Spleen (tissue), 11 donors: ENCODE measurements around the gene TMEM53. TPM values are rescaled to one million over a fixed set of nuclear protein-coding genes. Genes with fewer than 3 reads are reported as not detected.

ENCODE experiments used
- DNase-seq: peaks from one replicate; pipeline ENCODE4 v3.0.0-alpha.2; 2020
- H3K27ac ChIP-seq, 8 donors: fragments of 200-600 bp; sonication (generic) in 7 of 8; 1 replicate in 4 of 8; 2 replicates in 4 of 8; pipeline versions ENCODE4 v1.5.0 to v1.8.0; 2016 to 2021; ENCODE audit warnings: inconsistent platforms in 4 of 8, mild to moderate bottlenecking in 4 of 8, moderate library complexity in 1 of 8
- H3K27me3 ChIP-seq, 7 donors: fragments of 200-600 bp; sonication (generic) in 6 of 7; replicated peaks in 1 of 7; 1 replicate in 4 of 7; 2 replicates in 3 of 7; pipeline versions ENCODE4 v1.5.0 to v1.8.0; 2016 to 2021; ENCODE audit warnings: inconsistent platforms in 3 of 7, mild to moderate bottlenecking in 1 of 7
- H3K36me3 ChIP-seq, 6 donors: fragments of 200-600 bp; sonication (generic) in 5 of 6; 1 replicate in 4 of 6; 2 replicates in 2 of 6; pipeline versions ENCODE4 v1.5.0 to v1.8.0; 2016 to 2021; ENCODE audit warnings: inconsistent platforms in 2 of 6
- H3K4me1 ChIP-seq, 6 donors: fragments of 200-600 bp; sonication (generic) in 5 of 6; 1 replicate in 3 of 6; 2 replicates in 3 of 6; pipeline versions ENCODE4 v1.5.0 to v1.8.0; 2016 to 2021; ENCODE audit warnings: inconsistent platforms in 3 of 6
- H3K4me3 ChIP-seq, 8 donors: fragments of 200-600 bp; sonication (generic) in 7 of 8; 1 replicate in 4 of 8; 2 replicates in 4 of 8; pipeline versions ENCODE4 v1.5.0 to v1.8.0; 2016 to 2021; ENCODE audit warnings: inconsistent platforms in 4 of 8, mild to moderate bottlenecking in 4 of 8, moderate library complexity in 2 of 8
- H3K9me3 ChIP-seq, 8 donors: fragments of 200-600 bp; sonication (generic) in 7 of 8; 1 replicate in 4 of 8; 2 replicates in 4 of 8; pipeline versions ENCODE4 v1.5.0 to v1.8.0; 2016 to 2021; ENCODE audit warnings: inconsistent platforms in 4 of 8
- POLR2A ChIP-seq, 3 donors: fragments of 450-650 bp; IDR thresholded peaks; one replicate each; pipeline ENCODE4 v1.5.1; 2017; ENCODE audit warnings: antibody characterized with exemption in 3 of 3, mild to moderate bottlenecking in 1 of 3
- POLR2AphosphoS5 ChIP-seq, 3 donors: sonication (generic); formaldehyde crosslinking; IDR thresholded peaks; one replicate each; pipeline ENCODE4 v1.5.1; 2017; ENCODE audit warnings: antibody characterized with exemption in 3 of 3
- WGBS, 5 donors: extraction: QIAGEN DNeasy Blood & Tissue Kit in 3 of 5; methylation state at CpG; one replicate each; pipeline versions ENCODE4 v1.1.5 to v1.1.7; 2013 to 2018; 5-methylcytosine and 5-hydroxymethylcytosine counted together
- intact Hi-C: fragments of 100-400 bp; cut with DNase I; formaldehyde crosslinking; loops from one replicate; pipeline ENCODE4 v1.15.0; 2023; ENCODE audit warnings: low total_unique reads
- polyA plus RNA-seq, 3 donors: library from polyadenylated mRNA; stranded (reverse); fragments of 200-250 nt; gene quantifications; one replicate each; pipeline ENCODE4 v1.2.1, GENCODE V29; 2013
- total RNA-seq, 7 donors: library from RNA; depleted of rRNA in 3 of 7; stranded (reverse); fragments of >200 nt in 3 of 7; fragmentation: NEBNext Ultra II Directional in 4 of 7; extraction: Animal tissue kit (Norgen Biotek cat#: 25700) in 4 of 7; gene quantifications; one replicate each; pipeline versions ENCODE4 v1.1.0 to v1.2.1, GENCODE V29; 2016 to 2021
- TF ChIP-seq, protein P1 (sequence below), 11 experiments: fragments of 200-600 bp in 7 of 11; fragments of 450-650 bp in 4 of 11; sonication (generic) in 4 of 11; IDR thresholded peaks in 8 of 11; conservative IDR thresholded peaks in 3 of 11; 1 replicate in 7 of 11; 2 replicates in 4 of 11; pipeline versions ENCODE4 v1.4.0 to v1.8.0; 2016 to 2021; ENCODE audit warnings: antibody characterized with exemption in 11 of 11, inconsistent platforms in 4 of 11, mild to moderate bottlenecking in 1 of 11
- donor health status: healthy with polysubstance abuse.
- donor health status: DM: no; HTN: no; CAD: no; lungs with moderate emphysema.
- donor health status: DM: no; HTN: no; CAD: no.
- donor health status: Bipolar disorder and iron deficiency.
- donor health status: healthy.
- donor health status: DM: no; HTN: no; CAD: no.
- donor health status: DM: yes; HTN: yes; CAD: no.

TMEM53 gene
- total and polyA plus RNA-seq, 10 donors, result 4.3 to 7.5 (median 5.4) TPM

GRCh38 chr1:44642255-44642654, 32.0 kb downstream of the TMEM53 start:
- DNase-seq, result no peak
- H3K9me3 ChIP-seq, result no peaks in the 10 kb centered on the region
- H3K27me3 ChIP-seq, result no peaks in the 10 kb centered on the region
- H3K27ac ChIP-seq, result no peak overlapping the region
- H3K4me1 ChIP-seq, result peaks cover 0 to 22% (median 7%) of the 10 kb centered on the region in 6 donors
- intact Hi-C loops, result no loop called here
- peaks cover 0 to 100% (median 100%) of the 10 kb centered on the region in 6 donors for H3K36me3 ChIP-seq
- TF ChIP-seq POLR2A (IDR thresholded peaks at IDR 0.05), result no peak
- TF ChIP-seq POLR2AphosphoS5 (IDR thresholded peaks at IDR 0.05), result no peak
- TF ChIP-seq, protein P1, sequence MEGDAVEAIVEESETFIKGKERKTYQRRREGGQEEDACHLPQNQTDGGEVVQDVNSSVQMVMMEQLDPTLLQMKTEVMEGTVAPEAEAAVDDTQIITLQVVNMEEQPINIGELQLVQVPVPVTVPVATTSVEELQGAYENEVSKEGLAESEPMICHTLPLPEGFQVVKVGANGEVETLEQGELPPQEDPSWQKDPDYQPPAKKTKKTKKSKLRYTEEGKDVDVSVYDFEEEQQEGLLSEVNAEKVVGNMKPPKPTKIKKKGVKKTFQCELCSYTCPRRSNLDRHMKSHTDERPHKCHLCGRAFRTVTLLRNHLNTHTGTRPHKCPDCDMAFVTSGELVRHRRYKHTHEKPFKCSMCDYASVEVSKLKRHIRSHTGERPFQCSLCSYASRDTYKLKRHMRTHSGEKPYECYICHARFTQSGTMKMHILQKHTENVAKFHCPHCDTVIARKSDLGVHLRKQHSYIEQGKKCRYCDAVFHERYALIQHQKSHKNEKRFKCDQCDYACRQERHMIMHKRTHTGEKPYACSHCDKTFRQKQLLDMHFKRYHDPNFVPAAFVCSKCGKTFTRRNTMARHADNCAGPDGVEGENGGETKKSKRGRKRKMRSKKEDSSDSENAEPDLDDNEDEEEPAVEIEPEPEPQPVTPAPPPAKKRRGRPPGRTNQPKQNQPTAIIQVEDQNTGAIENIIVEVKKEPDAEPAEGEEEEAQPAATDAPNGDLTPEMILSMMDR (IDR thresholded peaks at IDR 0.05 in 8 of 11, conservative IDR thresholded peaks at IDR 0.05 in 3 of 11), result no peak
- WGBS, 5 donors, result 94 to 100% (median 96%) methylated on average over 2 of the region's 2 CpGs
- no peak overlapping the region for H3K4me3 ChIP-seq

- H3K4me3 ChIP-seq, result no peak overlapping the region
- no peaks in the 10 kb centered on the region for H3K27me3 ChIP-seq
- TF ChIP-seq, protein P1 (IDR thresholded peaks at IDR 0.05 in 8 of 11, conservative IDR thresholded peaks at IDR 0.05 in 3 of 11), result no peak
- no peak for TF ChIP-seq POLR2AphosphoS5 (IDR thresholded peaks at IDR 0.05)
- TF ChIP-seq POLR2A (IDR thresholded peaks at IDR 0.05), result no peak
- H3K27ac ChIP-seq, result no peak overlapping the region
- peaks cover 0 to 100% (median 100%) of the 10 kb centered on the region in 6 donors for H3K36me3 ChIP-seq
- 90 to 96% (median 92%) methylated on average over 12 of the region's 12 CpGs for WGBS, 5 donors
- intact Hi-C loops, result no loop called here
- peaks cover 0 to 30% (median 7%) of the 10 kb centered on the region in 6 donors for H3K4me1 ChIP-seq
- H3K9me3 ChIP-seq, result no peaks in the 10 kb centered on the region
- no peak for DNase-seq
Observed at GRCh38 chr1:44641126-44642102, 32.9 kb downstream of the TMEM53 start.

- no peak overlapping the region for H3K4me3 ChIP-seq
- WGBS, 5 donors, result 91 to 94% (median 93%) methylated on average over 24 of the region's 24 CpGs
- H3K27me3 ChIP-seq, result no peaks in the 10 kb centered on the region
- TF ChIP-seq, protein P1 (IDR thresholded peaks at IDR 0.05 in 8 of 11, conservative IDR thresholded peaks at IDR 0.05 in 3 of 11), result no peak
- TF ChIP-seq POLR2A (IDR thresholded peaks at IDR 0.05), result no peak
- no peak for TF ChIP-seq POLR2AphosphoS5 (IDR thresholded peaks at IDR 0.05)
- no peaks in the 10 kb centered on the region for H3K9me3 ChIP-seq
- no peak overlapping the region for H3K27ac ChIP-seq
- H3K36me3 ChIP-seq, result peaks cover 0 to 100% (median 100%) of the 10 kb centered on the region in 6 donors
- intact Hi-C loops, result no loop called here
- DNase-seq, result no peak
- peaks cover 0 to 41% (median 9%) of the 10 kb centered on the region in 6 donors for H3K4me1 ChIP-seq
Observed at GRCh38 chr1:44640200-44640853, 34.0 kb downstream of the TMEM53 start.
